SK-N-SH (cell line): Measurements from ENCODE around the gene TRIM67. TPM values are rescaled to one million over a fixed set of nuclear protein-coding genes. Genes with fewer than 3 reads are reported as not detected.

Experiments
- CTCF ChIA-PET: fragments of 300-600, 350-600 bp; formaldehyde crosslinking; extraction: SDS; loops from one replicate; lab custom pipeline; 2021; lab: Yijun Ruan, JAX
- POLR2A ChIA-PET: fragments of 350-600 bp; sonication (Branson Sonifier 250); formaldehyde crosslinking; extraction: SDS; loops from one replicate; lab custom pipeline; 2020; ENCODE audit warnings: antibody characterized with exemption, inconsistent platforms; lab: Yijun Ruan, JAX
- DNase-seq: peaks from one replicate; pipeline ENCODE4 v3.0.0; 2012
- H2AFZ ChIP-seq: fragments of 200-600 bp; sonication (generic); 2 replicates; pipeline ENCODE4 v1.8.1; 2016; ENCODE audit warnings: antibody characterized with exemption, mild to moderate bottlenecking, low read depth
- H3F3A ChIP-seq: fragments of 200-600 bp; sonication (generic); replicated peaks from 2 replicates; pipeline ENCODE3; 2016; ENCODE audit warnings: antibody characterized with exemption, mild to moderate bottlenecking; ENCODE audit not compliant: insufficient read depth
- H3K27ac ChIP-seq, 2 experiments: fragments of 200-500 bp in 1 of 2; fragments of 200-600 bp in 1 of 2; sonication (Bioruptor generic) in 1 of 2; sonication (generic), shearing (Covaris generic) in 1 of 2; 2 replicates each; pipeline versions ENCODE4 v1.5.1 to v1.6.1; 2014 to 2016; ENCODE audit warnings: low read depth in 2 of 2, inconsistent platforms in 1 of 2, low read length in 1 of 2, mild to moderate bottlenecking in 1 of 2, mixed read lengths in 1 of 2
- H3K27me3 ChIP-seq: fragments of 200-600 bp; sonication (generic), shearing (Covaris generic); 2 replicates; pipeline ENCODE4 v1.6.1; 2016; ENCODE audit warnings: mixed run types; ENCODE audit not compliant: insufficient read depth
- H3K36me3 ChIP-seq, 2 experiments: fragments of 200-500 bp in 1 of 2; fragments of 200-600 bp in 1 of 2; sonication (Bioruptor generic) in 1 of 2; sonication (generic) in 1 of 2; replicated peaks in 1 of 2; 2 replicates each; pipeline versions ENCODE3 to v1.5.1; 2014 to 2016; ENCODE audit warnings: low read length in 1 of 2, mild to moderate bottlenecking in 1 of 2; ENCODE audit not compliant: insufficient read depth in 2 of 2, control insufficient read depth in 1 of 2
- H3K4me1 ChIP-seq, 2 experiments: fragments of 200-500 bp in 1 of 2; fragments of 200-600 bp in 1 of 2; sonication (Bioruptor generic) in 1 of 2; sonication (generic), shearing (Covaris generic) in 1 of 2; 2 replicates each; pipeline versions ENCODE4 v1.5.1 to v1.6.1; 2014 to 2016; ENCODE audit warnings: low read depth in 1 of 2, low read length in 1 of 2, mixed run types in 1 of 2; ENCODE audit not compliant: insufficient read depth in 2 of 2, control insufficient read depth in 1 of 2
- H3K4me2 ChIP-seq: fragments of 200-600 bp; sonication (generic), shearing (Covaris generic); 2 replicates; pipeline ENCODE4 v1.6.1; 2017; ENCODE audit warnings: mixed run types
- H3K4me3 ChIP-seq, 2 experiments: fragments of 200-500 bp in 1 of 2; fragments of 200-600 bp in 1 of 2; sonication (Bioruptor generic) in 1 of 2; sonication (generic), shearing (Covaris generic) in 1 of 2; 2 replicates each; pipeline versions ENCODE4 v1.5.1 to v1.8.1; 2014 to 2016; ENCODE audit warnings: low read depth in 2 of 2, inconsistent platforms in 1 of 2, low read length in 1 of 2, mild to moderate bottlenecking in 1 of 2, mixed read lengths in 1 of 2, moderate library complexity in 1 of 2
- H3K79me2 ChIP-seq: fragments of 200-600 bp; sonication (generic); 2 replicates; pipeline ENCODE4 v1.8.1; 2017; ENCODE audit warnings: mild to moderate bottlenecking; ENCODE audit not compliant: insufficient read depth
- H3K9ac ChIP-seq: fragments of 200-600 bp; sonication (generic); 2 replicates; pipeline ENCODE4 v1.6.1; 2017; ENCODE audit warnings: mixed run types
- H3K9me2 ChIP-seq: fragments of 200-600 bp; sonication (generic); 2 replicates; pipeline ENCODE4 v1.6.1; 2017; ENCODE audit warnings: mixed run types
- H3K9me3 ChIP-seq: fragments of 200-600 bp; sonication (generic); 2 replicates; pipeline ENCODE4 v1.6.1; 2017; ENCODE audit warnings: mixed run types, mild to moderate bottlenecking, moderate library complexity
- H4K20me1 ChIP-seq: fragments of 200-600 bp; sonication (generic); 2 replicates; pipeline ENCODE4 v1.6.1; 2017; ENCODE audit warnings: mild to moderate bottlenecking, mixed run types; ENCODE audit not compliant: insufficient read depth
- CHD2 ChIP-seq: fragments of 150-350 bp; IDR thresholded peaks from 2 replicates; pipeline ENCODE4 v1.6.1; 2018; ENCODE audit warnings: low read length; ENCODE audit not compliant: partially characterized antibody
- CTCF ChIP-seq: fragments of 200-600 bp; sonication (generic); IDR thresholded peaks from 2 replicates; pipeline ENCODE4 v1.6.1; 2017; ENCODE audit warnings: antibody characterized with exemption, mild to moderate bottlenecking, moderate library complexity
- ELF1 ChIP-seq: IDR thresholded peaks from 2 replicates; pipeline ENCODE4 v1.4.0; 2012
- EP300 ChIP-seq, 2 experiments: IDR thresholded peaks; 2 replicates each; pipeline versions ENCODE4 v1.4.0 to v1.6.1; 2012; ENCODE audit warnings: borderline replicate concordance in 1 of 2, low read depth in 1 of 2, low read length in 1 of 2
- FOXM1 ChIP-seq: IDR thresholded peaks from 2 replicates; pipeline ENCODE4 v1.4.0; 2012; ENCODE audit warnings: low read depth, mild to moderate bottlenecking
- MAX ChIP-seq: IDR thresholded peaks from 2 replicates; pipeline ENCODE4 v1.4.0; 2012; ENCODE audit warnings: low read depth
- MXI1 ChIP-seq: IDR thresholded peaks from 2 replicates; pipeline ENCODE4 v1.6.1; 2012; ENCODE audit warnings: mild to moderate bottlenecking, low read depth, low read length, improper control_type of control experiment
- NRF1 ChIP-seq: IDR thresholded peaks from 2 replicates; pipeline ENCODE4 v1.6.1; 2012; ENCODE audit warnings: low read depth, mild to moderate bottlenecking, low read length
- PBX3 ChIP-seq: IDR thresholded peaks from 2 replicates; pipeline ENCODE4; 2012
- POLR2AphosphoS5 ChIP-seq: IDR thresholded peaks from 2 replicates; pipeline ENCODE4 v1.6.1; 2012; ENCODE audit warnings: low read depth, low read length
- RAD21 ChIP-seq: IDR thresholded peaks from 2 replicates; pipeline ENCODE4 v1.6.1; 2012; ENCODE audit warnings: mild to moderate bottlenecking, low read length
- SIN3A ChIP-seq: IDR thresholded peaks from 2 replicates; pipeline ENCODE4 v1.6.1; 2012; ENCODE audit warnings: low read depth, mild to moderate bottlenecking, low read length, moderate library complexity, borderline replicate concordance
- SMC3 ChIP-seq: IDR thresholded peaks from 2 replicates; pipeline ENCODE4 v1.6.1; 2012; ENCODE audit warnings: low read depth, low read length, improper control_type of control experiment
- TCF12 ChIP-seq: IDR thresholded peaks from 2 replicates; pipeline ENCODE4 v1.4.0; 2012
- TEAD4 ChIP-seq: IDR thresholded peaks from 2 replicates; pipeline ENCODE4 v1.4.0; 2012; ENCODE audit warnings: mild to moderate bottlenecking, borderline replicate concordance; ENCODE audit not compliant: insufficient read depth
- USF2 ChIP-seq: fragments of 150-350 bp; IDR thresholded peaks from 2 replicates; pipeline ENCODE4 v1.6.1; 2017; ENCODE audit warnings: antibody characterized with exemption, low read length, low read depth, borderline replicate concordance
- YY1 ChIP-seq: IDR thresholded peaks from 2 replicates; pipeline ENCODE4 v1.4.0; 2012; ENCODE audit warnings: low read depth, mild to moderate bottlenecking
- ZBTB33 ChIP-seq: IDR thresholded peaks from 2 replicates; pipeline ENCODE4 v1.4.0; 2012; ENCODE audit warnings: low read depth, borderline replicate concordance
- WGBS: methylation state at CpG from one replicate; pipeline ENCODE4 v1.1.6; 2017; ENCODE audit warnings: low lambda C conversion rate; 5-methylcytosine and 5-hydroxymethylcytosine counted together
- polyA plus RNA-seq, 3 experiments: library from polyadenylated mRNA; depleted of rRNA; stranded (reverse); fragments of >200 nt; gene quantifications; 2 replicates each; pipeline ENCODE4 v1.2.3, GENCODE V29; 2012

Gene TRIM67
- polyA plus RNA-seq, 1 of the 3 experiments (the other 2 are of a cell fraction), result not detected

GRCh38 chr1:231235526-231236207 lies 73.8 kb downstream of the TRIM67 start:
- Histone ChIP-seq H3K4me3 (no peak overlapping the region), H3K9ac (no peak overlapping the region), H3K27me3 (no peaks in the 10 kb centered on the region), H3K79me2 (peaks cover 31% of the 10 kb centered on the region), H3K27ac (no peak overlapping the region), H3K9me2 (no peaks in the 10 kb centered on the region), H2AFZ (no peak overlapping the region), H3K4me1 (peaks cover 6 to 8% of the 10 kb centered on the region in 2 experiments; a peak in 3 of 4 replicates), H4K20me1 (no peaks in the 10 kb centered on the region), H3F3A (no peaks in the 10 kb centered on the region), H3K36me3 (peaks cover 12 to 42% of the 10 kb centered on the region in 2 experiments), H3K4me2 (no peak overlapping the region), H3K9me3 (no peaks in the 10 kb centered on the region)
- no peak for DNase-seq
- WGBS, result 100% methylated on average over 3 of the region's 3 CpGs
- ChIA-PET POLR2A (no interaction called here), CTCF (interaction anchor here (2.5 kb wide), 1 partner anchor 25 kb away, joined by 8 read pairs; no protein-coding TSS in a partner anchor)
- TF ChIP-seq SIN3A (no peak), SMC3 (no peak), TEAD4 (no peak), CHD2 (no peak), TCF12 (no peak), FOXM1 (no peak), MAX (no peak)

- Histone ChIP-seq H3K9me3 (no peaks in the 10 kb centered on the region), H3K9ac (no peak overlapping the region), H3K4me1 (peaks cover 6 to 8% of the 10 kb centered on the region in 2 experiments; a peak in 3 of 4 replicates), H4K20me1 (no peaks in the 10 kb centered on the region), H3K27ac (no peak overlapping the region), H3K27me3 (no peaks in the 10 kb centered on the region), H3K79me2 (peaks cover 35% of the 10 kb centered on the region), H3K36me3 (peaks cover 12 to 38% of the 10 kb centered on the region in 2 experiments), H3K9me2 (no peaks in the 10 kb centered on the region), H3K4me3 (no peak overlapping the region), H3F3A (no peaks in the 10 kb centered on the region), H3K4me2 (no peak overlapping the region), H2AFZ (no peak overlapping the region)
- WGBS, result 96% methylated on average over 4 of the region's 4 CpGs
- CTCF ChIA-PET, result interaction anchor here (1.2 to 2.5 kb wide), 2 partner anchors 25 to 26 kb away, joined by 3 to 8 read pairs; no protein-coding TSS in a partner anchor
- TF ChIP-seq TCF12 (no peak), SIN3A (no peak), MAX (no peak), CTCF (no peak), RAD21 (no peak), TEAD4 (no peak), USF2 (no peak), ZBTB33 (no peak), POLR2AphosphoS5 (no peak), PBX3 (no peak), MXI1 (no peak), YY1 (no peak), ELF1 (no peak), NRF1 (no peak), EP300 (IDR thresholded peaks at IDR 0.05; ENCODE audit: borderline replicate concordance in 1 of 2, low read depth in 1 of 2, low read length in 1 of 2) (no peak), CHD2 (no peak)
- DNase-seq, result no peak
- POLR2A ChIA-PET, result no interaction called here
Observed at GRCh38 chr1:231236208-231236591, 74.3 kb downstream of the TRIM67 start.
